ENCODE data around the gene ALKBH4.
"Not testable (repeated sequence)": the region's sequence is repeated elsewhere in the genome, so short reads cannot be mapped to it uniquely, and the experiment has no call there.

The ALKBH4 gene

GRCh38 chr7:102464577-102465280, at the start of gene ALKBH4, which contains the start of gene LRWD1:
Gene ALKBH4 (minus strand): TSS chr7:102464863. CDS start chr7:102464836, 27 bp downstream.
Gene LRWD1 (plus strand): TSS chr7:102464984. CDS start chr7:102465081, 97 bp downstream.
- peak; percentile 99 for DNase-seq

GRCh38 chr7:102512642-102513221, 48.1 kb upstream of the ALKBH4 start:
- DNase-seq = peak; percentile 59

- not testable (repeated sequence) for DNase-seq
Observed at GRCh38 chr7:102511860-102512522, 47.3 kb upstream of the ALKBH4 start.

- not testable (repeated sequence) for DNase-seq
Observed at GRCh38 chr7:102510575-102510974, 45.9 kb upstream of the ALKBH4 start.

- peak; percentile 49 for DNase-seq
Observed at GRCh38 chr7:102507410-102508088, 42.9 kb upstream of the ALKBH4 start.

GRCh38 chr7:102505298-102506185, 40.9 kb upstream of the ALKBH4 start:
- DNase-seq = peak; percentile 52

- DNase-seq = not testable (repeated sequence)
Observed at GRCh38 chr7:102503141-102503540, 38.5 kb upstream of the ALKBH4 start.

GRCh38 chr7:102498321-102498720, 33.7 kb upstream of the ALKBH4 start:
- not testable (repeated sequence) for DNase-seq

- not testable (repeated sequence) for DNase-seq
Observed at GRCh38 chr7:102497308-102497707, 32.6 kb upstream of the ALKBH4 start.

GRCh38 chr7:102496861-102497260, 32.2 kb upstream of the ALKBH4 start:
- DNase-seq = not testable (repeated sequence)

GRCh38 chr7:102494473-102495149, 29.9 kb upstream of the ALKBH4 start:
- not testable (repeated sequence) for DNase-seq

- DNase-seq = not testable (repeated sequence)
Observed at GRCh38 chr7:102494026-102494425, 29.4 kb upstream of the ALKBH4 start.

- DNase-seq = not testable (repeated sequence)
Observed at GRCh38 chr7:102493220-102493935, 28.7 kb upstream of the ALKBH4 start.

- DNase-seq = peak; percentile 82
Observed at GRCh38 chr7:102490529-102491075, 25.9 kb upstream of the ALKBH4 start.

- DNase-seq = not testable (repeated sequence)
Observed at GRCh38 chr7:102484317-102484716, 19.7 kb upstream of the ALKBH4 start.

GRCh38 chr7:102481962-102482361, 17.3 kb upstream of the ALKBH4 start:
- not testable (repeated sequence) for DNase-seq

GRCh38 chr7:102479982-102480637, 15.4 kb upstream of the ALKBH4 start:
- peak; percentile 58 for DNase-seq

GRCh38 chr7:102479209-102479584, 14.5 kb upstream of the ALKBH4 start:
- DNase-seq = not testable (repeated sequence)

- peak; percentile 92 for DNase-seq
Observed at GRCh38 chr7:102478314-102479208, 13.9 kb upstream of the ALKBH4 start, which contains the start of gene POLR2J. Gene POLR2J (minus strand): TSS chr7:102478922. CDS start chr7:102478860, 62 bp downstream.
